ENCODE measurements around the gene SRCIN1.

DNA sequence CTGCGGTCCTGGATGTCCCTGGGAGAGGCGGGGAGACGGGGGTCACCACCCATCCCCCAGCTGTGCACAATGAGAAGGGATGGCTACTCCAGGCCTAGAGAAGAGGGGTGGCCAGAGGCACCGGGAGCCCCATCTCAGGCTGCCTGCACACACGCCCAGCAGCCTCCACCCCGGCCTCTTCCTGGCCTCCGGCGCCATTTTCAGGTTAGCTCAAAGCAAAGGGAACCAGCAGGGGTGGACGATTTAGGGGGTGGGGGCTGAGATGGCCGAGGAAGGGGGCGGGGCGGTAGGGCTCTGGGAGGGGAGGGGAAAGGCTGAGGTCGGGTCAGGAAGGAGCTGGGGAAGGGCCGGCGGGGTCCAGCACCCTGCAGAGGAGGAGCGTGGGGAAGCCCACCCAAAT, 42.8 kb downstream of the SRCIN1 start:
- TF ChIP-seq, protein P1, sequence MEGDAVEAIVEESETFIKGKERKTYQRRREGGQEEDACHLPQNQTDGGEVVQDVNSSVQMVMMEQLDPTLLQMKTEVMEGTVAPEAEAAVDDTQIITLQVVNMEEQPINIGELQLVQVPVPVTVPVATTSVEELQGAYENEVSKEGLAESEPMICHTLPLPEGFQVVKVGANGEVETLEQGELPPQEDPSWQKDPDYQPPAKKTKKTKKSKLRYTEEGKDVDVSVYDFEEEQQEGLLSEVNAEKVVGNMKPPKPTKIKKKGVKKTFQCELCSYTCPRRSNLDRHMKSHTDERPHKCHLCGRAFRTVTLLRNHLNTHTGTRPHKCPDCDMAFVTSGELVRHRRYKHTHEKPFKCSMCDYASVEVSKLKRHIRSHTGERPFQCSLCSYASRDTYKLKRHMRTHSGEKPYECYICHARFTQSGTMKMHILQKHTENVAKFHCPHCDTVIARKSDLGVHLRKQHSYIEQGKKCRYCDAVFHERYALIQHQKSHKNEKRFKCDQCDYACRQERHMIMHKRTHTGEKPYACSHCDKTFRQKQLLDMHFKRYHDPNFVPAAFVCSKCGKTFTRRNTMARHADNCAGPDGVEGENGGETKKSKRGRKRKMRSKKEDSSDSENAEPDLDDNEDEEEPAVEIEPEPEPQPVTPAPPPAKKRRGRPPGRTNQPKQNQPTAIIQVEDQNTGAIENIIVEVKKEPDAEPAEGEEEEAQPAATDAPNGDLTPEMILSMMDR (conservative IDR thresholded peaks at IDR 0.05 in 1 of 2, IDR thresholded peaks at IDR 0.05 in 1 of 2; ENCODE audit: extremely low read depth in 1 of 2, insufficient read depth in 1 of 2, low read depth in 1 of 2, low read length in 2 of 2), result no peak
- no peak for TF ChIP-seq EZH2 (IDR thresholded peaks at IDR 0.05; ENCODE audit: borderline replicate concordance, low read length)

Measured in mammary epithelial cell (primary cell).